NOMO-1 treated with DMSO at 0.1 percent for 48 hours (cell line): Measurements from ENCODE around the gene ZNRD2.
A peak's percentile ranks its signal among the peaks of the same experiment; 100 is the strongest.
"Not testable (repeated sequence)": the region's sequence is repeated elsewhere in the genome, so short reads cannot be mapped to it uniquely, and the experiment has no call there.

Source experiments
- DNase-seq: peaks from one replicate; lab custom pipeline; 2025; ENCODE audit not compliant: unreplicated experiment; lab: John Stamatoyannopoulos, UW

Gene ZNRD2

GRCh38 chr11:65554842-65555430 is 15.3 kb upstream of the ZNRD2 start:
- no peak for DNase-seq

DNA sequence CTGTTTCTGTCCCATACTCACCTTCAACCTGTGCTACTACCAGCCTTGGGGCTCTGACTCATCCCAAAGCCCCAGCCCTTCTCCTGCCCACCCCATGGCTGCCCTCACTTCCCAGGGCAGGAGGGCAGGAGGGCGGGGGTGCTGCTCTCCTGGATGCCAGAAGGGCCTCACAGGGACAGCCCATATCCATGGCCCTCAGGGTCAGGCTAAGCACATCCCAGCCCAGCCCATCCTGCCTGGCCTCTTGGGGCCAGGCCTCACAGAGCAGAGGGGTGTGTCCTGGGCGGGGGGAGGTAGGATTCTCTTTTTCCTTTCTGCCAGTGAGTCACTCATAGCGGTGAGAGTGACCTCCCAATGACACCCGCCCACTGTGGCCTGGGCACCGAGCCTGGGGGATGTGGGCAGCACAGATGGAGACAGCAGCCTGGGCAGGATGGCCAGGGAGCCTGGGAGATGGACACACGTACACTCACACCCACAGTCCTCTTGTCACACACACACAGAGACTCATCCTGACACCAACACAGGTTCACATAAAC is 14.5 kb upstream of the ZNRD2 start:
- DNase-seq, result no peak

GRCh38 chr11:65556470-65557279 is 13.6 kb upstream of the ZNRD2 start:
- no peak for DNase-seq

DNA sequence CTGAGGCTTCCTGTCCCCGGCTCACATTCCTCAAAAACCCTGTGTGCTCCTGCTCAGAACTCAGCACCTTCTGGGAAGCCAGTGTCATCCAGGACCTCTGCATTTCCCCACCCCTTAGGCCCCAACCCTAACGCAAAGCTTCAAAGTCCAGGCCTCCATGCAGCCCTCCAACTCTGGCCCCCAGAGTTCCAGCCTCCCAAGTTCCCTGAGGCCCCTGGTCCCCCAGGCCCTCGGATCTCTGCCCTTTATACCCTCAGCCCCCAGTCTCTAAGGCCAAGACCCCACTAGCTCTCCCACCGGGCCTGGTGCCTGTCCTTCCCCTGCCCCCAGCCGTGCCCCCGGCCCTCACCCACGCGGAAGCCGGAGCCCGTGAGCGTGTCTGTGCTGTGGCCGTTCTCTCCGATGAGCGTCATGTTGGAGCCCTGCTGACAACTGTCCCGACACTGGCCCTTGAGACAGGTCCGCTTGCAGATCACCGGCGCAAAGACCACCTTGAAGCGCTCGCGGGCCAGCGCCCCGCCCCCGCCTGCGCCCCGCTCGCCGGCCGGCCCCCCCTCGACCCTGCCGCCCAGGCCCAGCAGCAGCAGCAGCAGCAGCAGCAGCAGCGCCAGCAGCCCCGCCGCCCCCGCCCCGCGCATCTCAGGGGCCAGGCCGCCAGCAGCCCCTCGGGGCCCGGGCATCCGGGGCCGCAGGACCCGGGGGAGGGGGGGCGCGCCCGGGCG is 12.8 kb upstream of the ZNRD2 start:
- no peak for DNase-seq

- peak; percentile 44 for DNase-seq
These were observed 12.0 kb upstream of the ZNRD2 start, which contains the start of gene LTBP3 for GRCh38 chr11:65558002-65558929. Gene LTBP3 (minus strand): TSS chr11:65558359. CDS start chr11:65557959, 400 bp downstream.

- no peak for DNase-seq
These were observed 11.3 kb upstream of the ZNRD2 start for GRCh38 chr11:65558930-65559509.

DNA sequence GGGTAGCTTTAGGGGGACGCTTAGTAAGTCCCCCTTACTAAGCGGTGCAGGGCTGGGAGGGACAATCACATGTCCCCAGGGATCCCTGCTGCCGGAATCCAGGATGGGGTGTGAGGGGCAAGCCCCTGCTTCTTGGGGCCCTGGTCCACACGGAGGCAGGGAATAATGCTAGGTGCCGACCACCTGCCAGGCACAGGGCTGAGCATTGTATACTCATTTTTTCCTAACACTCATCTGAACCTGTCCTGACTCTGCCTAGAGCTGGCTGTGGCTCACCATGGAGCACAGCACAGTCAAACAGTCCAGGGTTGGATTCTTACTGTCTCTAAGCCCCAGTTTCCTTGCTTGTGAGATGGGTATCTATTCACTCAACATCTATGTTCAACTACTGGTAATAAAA is 10.7 kb upstream of the ZNRD2 start:
- no peak for DNase-seq

DNA sequence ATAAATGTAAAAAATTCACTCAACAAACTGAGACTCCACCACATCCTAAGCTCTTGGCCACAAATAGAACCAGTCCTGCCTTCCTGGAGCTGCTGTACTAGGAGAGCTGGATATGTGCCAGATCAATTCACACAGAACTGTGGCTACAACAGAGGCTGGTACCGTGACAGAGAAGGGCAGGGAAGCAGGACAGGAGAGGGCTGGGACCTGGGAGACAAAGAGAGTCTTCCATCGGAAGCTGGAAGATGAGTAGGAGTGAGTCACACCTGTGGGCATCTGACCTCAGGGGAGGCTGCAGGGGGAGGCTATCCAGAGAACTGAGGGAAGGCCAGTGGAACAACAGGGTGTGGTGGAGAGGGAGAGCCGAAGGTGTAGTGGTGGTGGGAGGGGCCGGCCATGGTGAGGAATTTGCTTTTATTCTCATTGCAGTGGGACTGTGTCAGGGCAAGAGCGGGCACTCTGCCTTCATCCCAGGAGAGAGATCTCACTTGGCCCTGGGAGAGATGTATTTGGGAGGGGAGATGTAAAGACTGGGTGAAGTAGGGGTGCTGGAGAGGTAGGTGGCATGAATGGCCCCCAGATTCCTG is 10.2 kb upstream of the ZNRD2 start:
- no peak for DNase-seq

GRCh38 chr11:65560555-65561418 is 9.5 kb upstream of the ZNRD2 start:
- no peak for DNase-seq

DNA sequence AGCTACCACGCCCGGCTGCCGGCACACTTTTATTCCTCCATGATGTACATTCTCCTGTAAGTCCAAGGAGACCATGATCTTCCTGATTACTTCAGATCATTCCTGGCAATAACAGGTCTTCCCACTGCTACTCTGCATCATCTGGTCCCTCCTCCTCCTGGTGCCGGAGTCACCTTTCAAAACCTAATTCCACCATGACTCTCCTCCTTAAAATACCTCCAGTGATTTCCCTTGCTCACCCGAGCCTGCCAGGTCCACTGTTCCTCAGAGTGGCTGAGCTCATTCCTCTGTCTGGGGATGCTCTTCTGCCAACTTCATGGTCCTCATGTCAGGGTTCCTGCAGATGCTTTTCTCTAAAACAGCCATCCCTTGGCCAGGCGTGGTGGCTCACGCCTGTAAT is 8.3 kb upstream of the ZNRD2 start:
- DNase-seq, result no peak

GRCh38 chr11:65562788-65563187 is 7.5 kb upstream of the ZNRD2 start:
- no peak for DNase-seq

GRCh38 chr11:65563601-65564000 is 6.7 kb upstream of the ZNRD2 start:
- no peak for DNase-seq

DNA sequence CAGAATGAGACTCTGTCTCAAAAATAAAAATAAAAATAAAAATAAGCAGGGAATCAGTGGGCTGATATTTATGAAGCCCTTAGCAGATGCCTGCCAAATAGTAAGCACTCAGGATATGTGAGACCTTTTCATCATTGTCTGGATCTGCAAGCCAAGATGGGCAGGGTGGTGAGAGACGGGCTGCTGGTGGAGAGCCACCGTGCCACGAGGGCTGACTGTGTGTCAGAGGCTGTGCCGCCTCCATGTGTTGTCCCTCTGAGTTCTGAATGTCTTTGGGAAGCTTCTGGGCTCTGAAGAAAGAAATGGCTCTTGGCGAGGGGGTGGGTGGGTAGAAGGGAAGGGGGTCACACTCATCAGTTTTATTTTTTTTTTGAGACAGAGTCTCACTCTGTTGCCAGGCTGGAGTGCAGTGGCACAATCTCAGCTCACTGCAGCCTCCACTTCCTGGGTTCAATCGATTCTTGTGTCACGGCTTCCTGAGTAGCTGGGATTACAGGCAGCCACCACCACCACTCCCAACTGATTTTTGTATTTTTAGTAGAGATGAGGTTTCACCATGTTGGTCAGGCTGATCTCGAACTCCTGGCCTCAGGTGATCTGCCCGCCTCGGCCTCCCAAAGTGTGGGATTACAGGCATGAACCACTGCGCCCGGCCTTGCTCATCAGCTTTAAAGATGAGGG is 5.3 kb upstream of the ZNRD2 start:
- not testable (repeated sequence) for DNase-seq

DNA sequence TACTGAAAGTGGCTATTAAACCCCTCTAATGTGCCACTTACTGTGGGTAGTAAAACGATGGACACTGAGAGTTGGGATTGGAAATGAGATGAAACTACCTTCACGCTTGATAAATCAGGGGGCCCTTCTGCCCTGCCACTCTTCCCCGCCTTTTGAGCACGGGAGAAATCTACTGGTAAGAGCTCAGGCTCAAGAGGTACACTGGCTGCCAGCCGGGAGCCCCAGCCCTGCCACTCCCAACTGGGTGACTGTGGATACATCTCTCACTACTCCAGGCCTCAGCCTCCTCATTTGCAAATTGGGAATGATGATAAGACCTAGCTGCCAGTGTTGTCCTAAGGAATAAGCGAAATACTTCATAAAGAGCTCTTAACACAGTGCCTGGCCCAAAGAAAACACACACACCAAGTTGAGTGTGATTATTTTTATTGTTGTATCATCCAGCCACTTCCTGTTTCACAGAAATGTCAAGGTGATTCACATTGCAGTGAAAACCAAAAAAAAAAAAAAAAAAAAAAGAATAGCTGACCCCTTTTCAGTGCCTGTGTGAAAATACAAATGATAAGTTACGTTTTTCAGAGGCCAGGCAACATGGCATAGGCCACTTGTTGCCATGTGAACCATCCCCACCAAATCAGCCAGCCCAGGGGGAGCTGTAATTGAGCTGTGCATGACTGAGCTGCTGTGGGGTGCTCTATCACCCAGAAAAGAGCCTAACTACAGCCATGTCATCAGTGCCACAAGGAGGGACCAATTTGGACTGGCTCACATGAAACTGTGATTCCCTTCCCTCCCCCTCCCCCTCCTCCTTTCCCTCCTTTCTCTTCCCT is 4.4 kb upstream of the ZNRD2 start:
- peak; percentile 12 for DNase-seq

DNA sequence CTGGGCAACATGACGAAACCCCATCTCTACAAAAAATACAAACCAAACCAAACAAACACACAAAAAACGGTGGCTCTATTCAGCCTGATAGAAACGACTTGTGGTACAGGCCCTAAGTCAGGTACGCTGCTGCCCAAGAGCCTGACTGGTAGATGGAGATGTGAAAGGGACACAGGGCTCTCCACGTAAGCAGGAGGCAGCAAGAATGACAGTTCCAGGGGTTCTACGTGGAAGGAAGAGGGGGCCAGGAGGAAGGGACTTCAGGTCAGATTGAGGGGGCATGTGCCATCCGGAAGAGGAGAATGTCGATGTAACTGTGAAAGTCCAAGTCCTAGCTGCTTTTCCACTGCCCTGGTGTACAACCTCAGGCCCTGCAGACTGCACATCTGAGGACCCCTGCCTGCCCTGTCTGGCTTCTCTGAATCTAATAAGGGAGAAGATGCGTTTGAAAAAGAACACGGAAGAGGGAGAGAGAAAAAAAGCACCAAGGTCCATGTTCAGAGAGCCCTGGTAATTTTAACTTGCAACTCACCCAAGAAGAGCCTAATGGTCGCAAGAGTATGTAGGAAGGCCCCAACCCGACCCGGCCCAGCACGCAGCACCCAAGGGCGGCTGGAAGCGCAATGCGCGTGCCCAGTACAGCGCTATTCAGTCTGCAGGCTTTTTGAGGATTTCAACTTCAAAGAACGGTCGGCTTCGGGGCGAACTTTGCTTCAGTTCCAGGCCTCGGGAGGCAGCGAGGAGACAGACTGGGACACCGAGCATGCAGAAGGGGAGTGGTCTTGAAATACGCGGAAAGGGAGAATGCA is 909 bp upstream of the ZNRD2 start:
- DNase-seq, result no peak

GRCh38 chr11:65571420-65571819 is 1.1 kb downstream of the ZNRD2 start:
- DNase-seq, result no peak

- DNase-seq, result peak; percentile 26
These were observed 1.7 kb downstream of the ZNRD2 start for GRCh38 chr11:65571940-65572339.
